OCI-LY7 (cell line): Measurements from ENCODE around the gene RPL28. TPM values are rescaled to one million over a fixed set of nuclear protein-coding genes. Genes with fewer than 3 reads are reported as not detected.

ENCODE experiments used
- BruUV-seq: library from RNA; stranded (reverse); fragments of 400-500 nt; replicated peaks from 2 replicates; lab custom pipeline; 2021; lab: Mats Ljungman, UMichigan
- CTCF ChIA-PET: fragments of 300-600 bp; sonication (Branson Sonifier 250); formaldehyde crosslinking; loops from one replicate; lab custom pipeline; 2022; ENCODE audit warnings: antibody characterized with exemption; ENCODE audit not compliant: unreplicated experiment; lab: Charles Lee
- POLR2A ChIA-PET: fragments of 300-600 bp; sonication (Branson Sonifier 250); formaldehyde crosslinking; loops from one replicate; lab custom pipeline; 2022; ENCODE audit warnings: antibody characterized with exemption; lab: Charles Lee
- DNase-seq: peaks from one replicate; pipeline ENCODE4 v3.0.0-alpha.2; 2015; ENCODE audit warnings: low spot score
- H2AFZ ChIP-seq: fragments of 200-600 bp; sonication (generic), shearing (Covaris generic); 2 replicates; pipeline ENCODE4 v1.6.1; 2014; ENCODE audit warnings: mild to moderate bottlenecking, antibody characterized with exemption, low read length, moderate library complexity
- H3K27ac ChIP-seq: fragments of 200-600 bp; sonication (generic); 2 replicates; pipeline ENCODE4 v1.5.1; 2014; ENCODE audit warnings: mixed run types, low read depth, mild to moderate bottlenecking, moderate library complexity, low read length, inconsistent platforms; ENCODE audit not compliant: poor library complexity, severe bottlenecking
- H3K36me3 ChIP-seq: fragments of 200-600 bp; sonication (generic); 2 replicates; pipeline ENCODE4 v1.6.1; 2014; ENCODE audit warnings: mild to moderate bottlenecking, antibody characterized with exemption, low read length, moderate library complexity, mixed read lengths; ENCODE audit not compliant: insufficient read depth
- H3K4me1 ChIP-seq: fragments of 200-600 bp; sonication (generic); 2 replicates; pipeline ENCODE4 v1.5.1; 2014; ENCODE audit warnings: mild to moderate bottlenecking, low read length; ENCODE audit not compliant: insufficient read depth, poor library complexity, severe bottlenecking
- H3K4me2 ChIP-seq: fragments of 200-600 bp; sonication (generic); 2 replicates; pipeline ENCODE4 v1.6.1; 2014; ENCODE audit warnings: mild to moderate bottlenecking, low read length
- H3K4me3 ChIP-seq: fragments of 200-600 bp; sonication (generic); 2 replicates; pipeline ENCODE4 v1.5.1; 2014; ENCODE audit warnings: mild to moderate bottlenecking, low read depth, low read length; ENCODE audit not compliant: poor library complexity, severe bottlenecking
- H3K79me2 ChIP-seq: fragments of 200-600 bp; sonication (generic); 2 replicates; pipeline ENCODE4 v1.6.1; 2016; ENCODE audit warnings: low read depth, mild to moderate bottlenecking, low read length, moderate library complexity, mixed read lengths; ENCODE audit not compliant: insufficient read depth
- H3K9me2 ChIP-seq: fragments of 200-600 bp; sonication (generic); 2 replicates; pipeline ENCODE4 v1.6.1; 2016; ENCODE audit warnings: mild to moderate bottlenecking, low read length, mixed read lengths; ENCODE audit not compliant: insufficient read depth
- H3K9me3 ChIP-seq: fragments of 200-600 bp; sonication (generic); 2 replicates; pipeline ENCODE4 v1.6.1; 2014; ENCODE audit warnings: mild to moderate bottlenecking, mixed run types, low read length, mixed read lengths
- H4K20me1 ChIP-seq: fragments of 200-600 bp; sonication (generic); 2 replicates; pipeline ENCODE4 v1.6.1; 2014; ENCODE audit warnings: mild to moderate bottlenecking, antibody characterized with exemption, low read length, moderate library complexity, mixed read lengths; ENCODE audit not compliant: insufficient read depth
- EZH2phosphoT487 ChIP-seq: fragments of 200-600 bp; sonication (generic); IDR thresholded peaks from 2 replicates; pipeline ENCODE4 v1.6.1; 2018; ENCODE audit warnings: low read depth, borderline replicate concordance, mild to moderate bottlenecking, mixed run types, antibody characterized with exemption, low read length, moderate library complexity, mixed read lengths
- intact Hi-C: fragments of 100-400 bp; cut with micrococcal nuclease; formaldehyde crosslinking; loops from one replicate; pipeline ENCODE4 v1.10.0; 2022; ENCODE audit not compliant: unreplicated experiment
- total RNA-seq, 2 experiments: library from RNA; depleted of rRNA in 1 of 2; stranded (reverse); fragments of >200 nt in 1 of 2; shearing (Covaris generic) in 1 of 2; gene quantifications; 2 replicates each; pipeline ENCODE4 v1.2.3, GENCODE V29; 2014 to 2022
- TF ChIP-seq, protein P1 (sequence below): fragments of 200-600 bp; sonication (generic); conservative IDR thresholded peaks from 2 replicates; pipeline ENCODE4 v1.5.1; 2014; ENCODE audit warnings: mild to moderate bottlenecking, antibody characterized with exemption, low read length, moderate library complexity, mixed read lengths

Gene RPL28
- total RNA-seq, 2 experiments from 2014 or later, result 872 to 2,656 TPM

- ChIA-PET POLR2A (interaction anchor here (0.6 kb wide), 1 partner anchor 34 kb away, joined by 6 read pairs; no protein-coding TSS in a partner anchor), CTCF (no interaction called here)
- no peak overlapping the region for H2AFZ ChIP-seq
- TF ChIP-seq, protein P1, sequence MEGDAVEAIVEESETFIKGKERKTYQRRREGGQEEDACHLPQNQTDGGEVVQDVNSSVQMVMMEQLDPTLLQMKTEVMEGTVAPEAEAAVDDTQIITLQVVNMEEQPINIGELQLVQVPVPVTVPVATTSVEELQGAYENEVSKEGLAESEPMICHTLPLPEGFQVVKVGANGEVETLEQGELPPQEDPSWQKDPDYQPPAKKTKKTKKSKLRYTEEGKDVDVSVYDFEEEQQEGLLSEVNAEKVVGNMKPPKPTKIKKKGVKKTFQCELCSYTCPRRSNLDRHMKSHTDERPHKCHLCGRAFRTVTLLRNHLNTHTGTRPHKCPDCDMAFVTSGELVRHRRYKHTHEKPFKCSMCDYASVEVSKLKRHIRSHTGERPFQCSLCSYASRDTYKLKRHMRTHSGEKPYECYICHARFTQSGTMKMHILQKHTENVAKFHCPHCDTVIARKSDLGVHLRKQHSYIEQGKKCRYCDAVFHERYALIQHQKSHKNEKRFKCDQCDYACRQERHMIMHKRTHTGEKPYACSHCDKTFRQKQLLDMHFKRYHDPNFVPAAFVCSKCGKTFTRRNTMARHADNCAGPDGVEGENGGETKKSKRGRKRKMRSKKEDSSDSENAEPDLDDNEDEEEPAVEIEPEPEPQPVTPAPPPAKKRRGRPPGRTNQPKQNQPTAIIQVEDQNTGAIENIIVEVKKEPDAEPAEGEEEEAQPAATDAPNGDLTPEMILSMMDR, result no peak
- TF ChIP-seq EZH2phosphoT487, result no peak
- intact Hi-C loops, result no loop called here
- no peaks in the 10 kb centered on the region for H3K9me3 ChIP-seq
- DNase-seq, result no peak
- H3K4me2 ChIP-seq, result no peak overlapping the region
- H3K4me1 ChIP-seq, result no peaks in the 10 kb centered on the region
- no TSS peak for BruUV-seq
- no peak overlapping the region for H3K27ac ChIP-seq
- no peak overlapping the region for H3K4me3 ChIP-seq
- no peaks in the 10 kb centered on the region for H3K79me2 ChIP-seq
- H3K36me3 ChIP-seq, result no peaks in the 10 kb centered on the region
- no peaks in the 10 kb centered on the region for H3K9me2 ChIP-seq
- H4K20me1 ChIP-seq, result no peaks in the 10 kb centered on the region
These were observed 38.8 kb upstream of the RPL28 start for GRCh38 chr19:55346725-55347441.

- no TSS peak for BruUV-seq
- Histone ChIP-seq H3K4me3 (no peak overlapping the region), H3K4me1 (no peaks in the 10 kb centered on the region), H3K79me2 (no peaks in the 10 kb centered on the region), H4K20me1 (no peaks in the 10 kb centered on the region), H3K9me2 (no peaks in the 10 kb centered on the region), H3K4me2 (no peak overlapping the region), H3K9me3 (no peaks in the 10 kb centered on the region), H3K27ac (no peak overlapping the region), H3K36me3 (no peaks in the 10 kb centered on the region), H2AFZ (no peak overlapping the region)
- CTCF ChIA-PET, result no interaction called here
- DNase-seq, result no peak
- intact Hi-C loops, result no loop called here
- POLR2A ChIA-PET, result no interaction called here
- no peak for TF ChIP-seq EZH2phosphoT487
- TF ChIP-seq, protein P1, result no peak
These were observed 38.2 kb upstream of the RPL28 start for GRCh38 chr19:55347442-55348009.
